Sigmoid colon (tissue), 7 donors: ENCODE results near the gene MYL5. TPM values are rescaled to one million over a fixed set of nuclear protein-coding genes. Genes with fewer than 3 reads are reported as not detected.
A peak's percentile ranks its signal among the peaks of the same experiment; 100 is the strongest.

Experiments used
- DNase-seq: peaks from one replicate; pipeline ENCODE4 v3.0.0-alpha.2; 2019
- H3K27ac ChIP-seq, 4 donors: fragments of 200-600 bp; sonication (generic); one replicate each; pipeline ENCODE4 v1.5.1; 2016 to 2019; ENCODE audit warnings: mild to moderate bottlenecking in 1 of 4
- H3K27me3 ChIP-seq, 3 donors: fragments of 200-600 bp; sonication (generic); one replicate each; pipeline ENCODE4 v1.5.1; 2019; ENCODE audit warnings: mild to moderate bottlenecking in 1 of 3
- H3K36me3 ChIP-seq, 4 donors: fragments of 200-600 bp; sonication (generic); one replicate each; pipeline ENCODE4 v1.5.1; 2016 to 2019
- H3K4me1 ChIP-seq, 4 donors: fragments of 200-600 bp; sonication (generic); one replicate each; pipeline ENCODE4 v1.5.1; 2017 to 2019
- H3K4me3 ChIP-seq, 4 donors: fragments of 200-600 bp; sonication (generic); one replicate each; pipeline ENCODE4 v1.5.1; 2017 to 2019; ENCODE audit warnings: mild to moderate bottlenecking in 2 of 4, moderate library complexity in 1 of 4
- H3K9me3 ChIP-seq, 4 donors: fragments of 200-600 bp in 3 of 4; sonication (generic) in 3 of 4; one replicate each; pipeline versions ENCODE4 v1.5.1 to v1.6.1; 2013 to 2019
- EP300 ChIP-seq, 4 donors: sonication (generic); formaldehyde crosslinking; IDR thresholded peaks; one replicate each; pipeline ENCODE4 v1.6.1; 2017; ENCODE audit warnings: antibody characterized with exemption in 4 of 4
- POLR2A ChIP-seq, 2 donors: fragments of 450-650 bp; IDR thresholded peaks; one replicate each; pipeline ENCODE4 v1.6.1; 2016; ENCODE audit warnings: antibody characterized with exemption in 2 of 2, mild to moderate bottlenecking in 2 of 2, moderate library complexity in 2 of 2
- POLR2AphosphoS5 ChIP-seq, 4 donors: sonication (generic); formaldehyde crosslinking; IDR thresholded peaks; one replicate each; pipeline ENCODE4 v1.6.1; 2017; ENCODE audit warnings: antibody characterized with exemption in 4 of 4
- WGBS, 2 donors: extraction: QIAGEN DNeasy Blood & Tissue Kit; methylation state at CpG; one replicate each; pipeline ENCODE4 v1.1.7; 2013; 5-methylcytosine and 5-hydroxymethylcytosine counted together
- intact Hi-C: fragments of 100-400 bp; cut with DNase I; formaldehyde crosslinking; loops from one replicate; pipeline ENCODE4 v1.15.1; 2023
- polyA plus RNA-seq, 3 donors: library from polyadenylated mRNA; stranded (reverse); fragments of 200-250 nt; gene quantifications; one replicate each; pipeline ENCODE4 v1.2.3, GENCODE V29; 2013
- total RNA-seq, 4 donors: library from RNA; depleted of rRNA; stranded (reverse); fragments of >200 nt; gene quantifications; one replicate each; pipeline ENCODE4 v1.1.0, GENCODE V29; 2016
- TF ChIP-seq, protein P1 (sequence below), 4 experiments: fragments of 450-650 bp in 3 of 4; fragments of 200-600 bp in 1 of 4; IDR thresholded peaks; one replicate each; pipeline ENCODE4 v1.5.1; 2016 to 2019; ENCODE audit warnings: antibody characterized with exemption in 4 of 4, mild to moderate bottlenecking in 3 of 4, moderate library complexity in 2 of 4
- donor health status: healthy with polysubstance abuse.
- donor health status: Bipolar disorder and iron deficiency.
- donor health status: healthy.

MYL5 gene
- total and polyA plus RNA-seq, 7 donors: 5.7 to 29.7 (median 11.7) TPM

GRCh38 chr4:685679-686412 lies 11.5 kb downstream of the MYL5 start:
- no peak for TF ChIP-seq POLR2A (IDR thresholded peaks at IDR 0.05)
- no peak for TF ChIP-seq EP300 (IDR thresholded peaks at IDR 0.05)
- TF ChIP-seq, protein P1, sequence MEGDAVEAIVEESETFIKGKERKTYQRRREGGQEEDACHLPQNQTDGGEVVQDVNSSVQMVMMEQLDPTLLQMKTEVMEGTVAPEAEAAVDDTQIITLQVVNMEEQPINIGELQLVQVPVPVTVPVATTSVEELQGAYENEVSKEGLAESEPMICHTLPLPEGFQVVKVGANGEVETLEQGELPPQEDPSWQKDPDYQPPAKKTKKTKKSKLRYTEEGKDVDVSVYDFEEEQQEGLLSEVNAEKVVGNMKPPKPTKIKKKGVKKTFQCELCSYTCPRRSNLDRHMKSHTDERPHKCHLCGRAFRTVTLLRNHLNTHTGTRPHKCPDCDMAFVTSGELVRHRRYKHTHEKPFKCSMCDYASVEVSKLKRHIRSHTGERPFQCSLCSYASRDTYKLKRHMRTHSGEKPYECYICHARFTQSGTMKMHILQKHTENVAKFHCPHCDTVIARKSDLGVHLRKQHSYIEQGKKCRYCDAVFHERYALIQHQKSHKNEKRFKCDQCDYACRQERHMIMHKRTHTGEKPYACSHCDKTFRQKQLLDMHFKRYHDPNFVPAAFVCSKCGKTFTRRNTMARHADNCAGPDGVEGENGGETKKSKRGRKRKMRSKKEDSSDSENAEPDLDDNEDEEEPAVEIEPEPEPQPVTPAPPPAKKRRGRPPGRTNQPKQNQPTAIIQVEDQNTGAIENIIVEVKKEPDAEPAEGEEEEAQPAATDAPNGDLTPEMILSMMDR (IDR thresholded peaks at IDR 0.05): no peak
- TF ChIP-seq POLR2AphosphoS5 (IDR thresholded peaks at IDR 0.05): no peak
- H3K36me3 ChIP-seq: no peaks in the 10 kb centered on the region
- H3K27ac ChIP-seq: no peak overlapping the region
- no peak overlapping the region for H3K4me3 ChIP-seq
- no peak for DNase-seq
- peaks cover 3 to 45% (median 21%) of the 10 kb centered on the region in 3 donors for H3K27me3 ChIP-seq
- WGBS, 2 donors: 94 to 95% methylated on average over 37 of the region's 37 CpGs
- peaks cover 0 to 32% (median 10%) of the 10 kb centered on the region in 4 donors for H3K4me1 ChIP-seq
- intact Hi-C loops: no loop called here
- H3K9me3 ChIP-seq: no peaks in the 10 kb centered on the region

- intact Hi-C loops: no loop called here
Measured at GRCh38 chr4:686413-687040, 12.2 kb downstream of the MYL5 start.

DNA sequence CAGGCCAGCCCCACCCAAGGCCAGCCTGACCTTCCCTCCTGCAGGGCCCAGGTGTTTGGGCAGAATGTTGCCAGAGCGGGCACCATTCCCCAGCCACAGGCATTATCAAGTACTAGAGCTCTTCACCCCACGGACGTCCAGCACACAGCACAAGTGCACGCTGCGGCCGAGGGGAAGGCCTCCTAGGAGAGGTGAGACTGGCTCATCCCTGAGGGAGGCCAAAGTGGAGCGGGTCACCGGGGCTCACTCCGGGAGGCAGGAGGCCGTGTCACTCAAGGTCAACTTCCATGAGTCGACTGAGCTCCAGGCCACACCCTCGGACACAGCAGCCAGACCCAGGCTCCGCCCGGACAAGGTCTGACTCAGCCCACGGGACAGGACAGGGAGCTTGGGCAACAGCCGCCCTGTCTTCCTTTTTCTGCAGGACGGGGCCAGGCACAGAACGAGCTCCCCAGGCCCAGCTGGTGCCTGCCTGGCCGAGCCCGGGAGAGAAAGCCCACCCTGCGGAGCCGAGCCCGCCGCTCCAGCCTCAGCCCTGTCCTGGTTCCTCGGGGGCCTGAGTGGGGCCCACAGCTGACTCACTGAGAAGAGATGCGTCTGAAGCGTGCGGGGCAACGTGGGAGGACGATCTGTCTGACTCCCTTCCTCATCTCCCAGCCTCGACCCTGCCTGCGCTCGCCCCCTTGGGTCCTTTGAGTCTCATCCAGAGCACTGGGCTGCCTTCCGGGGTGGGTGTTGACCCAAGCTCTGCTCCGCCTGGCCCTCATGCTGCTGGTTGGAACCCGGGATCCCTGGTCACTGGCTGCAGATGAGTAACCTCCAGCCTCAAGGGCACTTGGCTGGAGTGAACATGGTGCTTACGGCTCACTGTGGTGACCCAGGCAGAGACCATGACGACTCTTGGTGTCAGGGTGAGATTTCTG lies 13.0 kb downstream of the MYL5 start:
- TF ChIP-seq, protein P1 (IDR thresholded peaks at IDR 0.05): no peak
- TF ChIP-seq EP300 (IDR thresholded peaks at IDR 0.05) (no peak), POLR2A (IDR thresholded peaks at IDR 0.05) (no peak), POLR2AphosphoS5 (IDR thresholded peaks at IDR 0.05) (peak; percentile 23 to 70 (median 32))
- Histone ChIP-seq H3K27ac (peak overlapping the region; percentile 68 to 83 (median 71)), H3K36me3 (no peaks in the 10 kb centered on the region), H3K27me3 (peaks cover 0 to 33% (median 9%) of the 10 kb centered on the region in 3 donors), H3K9me3 (no peaks in the 10 kb centered on the region), H3K4me1 (peaks cover 0 to 26% (median 5%) of the 10 kb centered on the region in 4 donors), H3K4me3 (peak overlapping the region in 2 of 4 donors; percentile 1 to 12)
- intact Hi-C loops: no loop called here
- peak; percentile 95 for DNase-seq
- WGBS, 2 donors: 42 to 70% methylated on average over 38 of the region's 38 CpGs

More at GRCh38 chr4:686413-687040, 12.2 kb downstream of the MYL5 start:
- Histone ChIP-seq H3K9me3 (no peaks in the 10 kb centered on the region), H3K36me3 (no peaks in the 10 kb centered on the region), H3K4me3 (no peak overlapping the region), H3K4me1 (peaks cover 0 to 26% (median 5%) of the 10 kb centered on the region in 4 donors), H3K27me3 (peaks cover 0 to 40% (median 17%) of the 10 kb centered on the region in 3 donors), H3K27ac (peak overlapping the region; percentile 56 to 83 (median 70))
- 90 to 94% methylated on average over 31 of the region's 31 CpGs for WGBS, 2 donors
- DNase-seq: peak; percentile 69
- TF ChIP-seq POLR2A (IDR thresholded peaks at IDR 0.05): no peak
- TF ChIP-seq, protein P1 (IDR thresholded peaks at IDR 0.05): no peak
- no peak for TF ChIP-seq POLR2AphosphoS5 (IDR thresholded peaks at IDR 0.05)
- TF ChIP-seq EP300 (IDR thresholded peaks at IDR 0.05): no peak

DNA sequence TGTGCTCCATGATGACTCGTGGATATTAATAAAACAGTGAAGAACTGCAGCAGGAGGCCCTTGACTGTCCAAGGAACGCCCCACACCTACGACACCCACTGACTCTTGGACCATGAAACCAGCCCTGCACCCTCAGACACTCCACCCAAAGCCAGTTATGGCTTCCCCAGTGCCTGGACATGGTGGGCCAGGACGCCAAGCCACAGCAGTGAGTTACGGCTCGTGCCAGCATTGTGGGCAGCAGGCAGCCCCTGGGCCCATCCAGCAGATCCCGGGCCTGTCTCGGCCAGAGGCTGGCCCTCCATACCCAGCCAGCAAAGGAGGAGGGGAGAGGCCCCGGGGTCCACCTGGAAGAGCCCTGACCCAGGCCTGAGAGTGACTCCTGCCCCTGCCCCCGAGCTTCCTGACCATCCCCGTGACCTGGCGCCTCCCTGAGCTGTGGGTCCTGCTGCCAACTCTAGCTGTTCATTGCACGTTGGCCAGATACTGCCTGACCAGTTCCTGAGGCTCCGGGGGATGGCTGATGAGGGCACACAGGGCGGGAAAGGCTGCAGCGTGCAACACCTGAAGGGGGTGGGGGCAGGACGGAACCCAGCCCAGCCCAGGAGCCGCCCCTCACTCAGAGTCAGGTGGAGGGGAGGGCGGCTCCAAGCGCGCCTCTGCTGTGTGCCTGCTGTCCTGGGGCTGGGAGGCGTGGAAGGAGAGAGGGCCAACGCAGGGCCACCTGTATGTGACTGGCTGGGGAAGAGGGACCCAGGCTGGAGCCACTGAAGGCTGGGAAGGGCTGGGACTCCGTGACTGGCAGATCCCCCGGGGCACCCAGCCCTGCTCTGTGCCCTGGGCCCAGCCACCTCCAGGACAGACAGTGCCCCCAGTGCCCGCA lies 13.9 kb downstream of the MYL5 start:
- TF ChIP-seq EP300 (IDR thresholded peaks at IDR 0.05): no peak
- TF ChIP-seq, protein P1 (IDR thresholded peaks at IDR 0.05): no peak
- TF ChIP-seq POLR2A (IDR thresholded peaks at IDR 0.05): no peak
- TF ChIP-seq POLR2AphosphoS5 (IDR thresholded peaks at IDR 0.05): no peak
- H3K36me3 ChIP-seq: no peaks in the 10 kb centered on the region
- H3K27ac ChIP-seq: peak overlapping the region; percentile 68 to 83 (median 71)
- WGBS, 2 donors: 52 to 78% methylated on average over 26 of the region's 26 CpGs
- peaks cover 0 to 24% (median 9%) of the 10 kb centered on the region in 3 donors for H3K27me3 ChIP-seq
- DNase-seq: no peak
- H3K4me1 ChIP-seq: peaks cover 0 to 26% (median 5%) of the 10 kb centered on the region in 4 donors
- H3K4me3 ChIP-seq: peak overlapping the region; percentile 15 to 56 (median 47)
- intact Hi-C loops: no loop called here
- no peaks in the 10 kb centered on the region for H3K9me3 ChIP-seq
